A172 (cell line): Measurements from ENCODE around the gene TDP1. TPM values are rescaled to one million over a fixed set of nuclear protein-coding genes. Genes with fewer than 3 reads are reported as not detected.
"Not testable (repeated sequence)": the region's sequence is repeated elsewhere in the genome, so short reads cannot be mapped to it uniquely, and the experiment has no call there.

Experiments
- DNase-seq: peaks from one replicate; pipeline ENCODE4 v3.0.0-alpha.2; 2015; ENCODE audit warnings: low spot score
- total RNA-seq: library from RNA; depleted of rRNA; stranded (reverse); fragments of >200 nt; shearing (Covaris generic); gene quantifications from 2 replicates; pipeline ENCODE4 v1.2.3, GENCODE V29; 2014

The TDP1 gene
- total RNA-seq, 1 experiment from 2014 or later = 45.9 TPM

DNA sequence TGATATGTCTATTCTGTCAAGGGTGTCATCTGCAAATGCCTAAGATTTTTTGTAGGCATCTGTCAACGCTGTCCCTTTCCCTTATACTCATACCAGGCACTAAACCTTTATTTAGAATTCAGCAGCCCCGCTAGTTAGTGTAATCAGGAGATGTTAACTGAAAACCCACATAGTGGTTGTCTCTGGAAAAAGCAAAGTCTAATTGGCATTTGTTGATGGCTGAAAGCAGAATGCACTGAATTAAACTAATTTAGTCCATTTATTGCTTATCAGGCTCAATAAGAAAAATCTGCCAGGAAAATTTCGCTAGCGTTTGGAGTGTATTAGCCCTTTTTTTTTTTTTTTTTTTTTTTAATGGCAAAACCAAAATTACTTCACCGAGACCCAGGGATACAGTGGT, 34.5 kb downstream of the TDP1 start:
- DNase-seq = no peak

DNA sequence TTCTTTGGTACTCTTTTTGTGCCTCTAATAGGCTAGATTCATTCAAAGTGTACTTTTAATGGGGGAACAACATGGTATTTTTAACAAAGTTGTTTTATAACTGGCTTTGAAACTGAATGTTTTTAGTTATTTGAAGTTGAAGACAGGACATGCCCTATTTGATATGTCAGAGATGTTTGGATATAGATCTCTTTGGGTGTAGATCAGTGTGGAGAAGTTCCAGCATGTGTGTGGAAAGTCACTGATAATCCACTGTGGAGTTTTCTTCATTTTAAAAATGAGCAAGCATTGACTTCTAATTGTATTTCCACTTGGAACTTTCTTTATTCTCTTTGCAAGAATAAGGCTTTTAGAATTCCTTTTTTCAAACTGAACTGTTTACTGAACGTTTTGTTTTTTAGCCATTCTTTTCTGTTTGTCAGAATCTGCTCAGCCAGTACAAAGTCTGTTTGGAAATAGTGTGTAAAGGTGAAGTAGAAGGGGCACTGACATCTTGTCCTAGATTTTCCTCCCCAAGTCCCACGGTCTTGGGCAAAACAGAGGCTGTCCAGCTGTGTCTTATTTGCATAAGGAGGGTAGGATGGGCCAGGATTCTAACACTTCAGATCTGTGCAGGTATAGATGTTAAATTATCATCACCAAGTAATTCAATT, 35.0 kb downstream of the TDP1 start:
- DNase-seq = no peak

DNA sequence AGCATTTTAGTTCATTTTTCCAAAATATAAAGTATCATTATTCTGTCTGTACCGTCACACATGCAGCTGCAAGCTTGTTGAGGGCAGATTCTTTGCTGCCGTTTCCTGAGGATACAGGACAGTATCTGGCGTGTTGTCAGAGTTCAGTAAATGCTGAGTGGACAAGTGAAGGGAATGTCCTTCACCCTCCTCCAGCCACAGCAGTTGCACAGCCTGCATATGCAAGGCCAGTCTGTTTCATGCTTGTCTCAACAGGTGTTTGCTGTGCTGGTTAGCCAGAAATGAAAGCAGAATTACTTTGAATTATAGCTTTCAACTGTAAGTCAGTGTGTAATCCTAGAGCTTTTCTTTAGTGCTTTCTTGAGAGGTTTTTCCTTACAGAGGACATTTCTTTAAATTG, 36.5 kb downstream of the TDP1 start:
- no peak for DNase-seq

DNA sequence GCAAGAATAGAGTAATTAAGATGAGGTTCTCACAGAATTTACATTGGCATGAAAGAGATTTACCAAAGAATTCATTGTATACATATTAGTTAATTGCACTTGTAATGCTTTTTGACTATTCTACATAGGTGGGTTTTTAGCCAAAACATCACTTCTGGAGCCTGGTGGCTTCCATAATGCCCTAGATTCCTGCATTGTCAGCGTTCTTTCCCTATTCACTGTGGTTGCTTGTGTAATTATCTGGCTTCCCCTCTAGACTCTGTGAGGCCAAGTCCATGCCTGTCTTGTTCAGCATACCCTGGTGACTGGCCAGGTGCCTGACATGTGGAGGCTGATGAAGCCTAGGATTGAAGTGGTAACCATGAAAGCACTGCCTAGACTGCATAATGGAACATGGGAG, 41.2 kb downstream of the TDP1 start:
- no peak for DNase-seq

DNA sequence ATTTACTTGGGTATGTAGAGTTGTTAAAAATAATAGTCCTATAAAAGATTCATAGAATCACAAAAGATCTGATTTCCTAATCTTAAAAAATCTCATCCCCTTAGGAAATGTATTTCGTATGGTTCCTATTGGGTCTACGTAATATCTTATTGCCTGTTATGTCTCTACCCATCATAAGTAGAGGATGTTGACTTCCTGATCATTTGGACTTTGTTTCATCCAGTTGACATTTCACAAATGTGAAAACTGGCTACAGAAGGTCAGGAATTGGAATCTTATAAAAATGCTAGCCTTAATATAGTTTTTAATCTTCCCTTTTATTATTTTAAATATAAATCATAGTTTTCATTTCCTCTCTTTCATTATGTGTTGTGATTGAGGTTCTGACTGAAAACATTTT, 45.2 kb downstream of the TDP1 start:
- no peak for DNase-seq

DNA sequence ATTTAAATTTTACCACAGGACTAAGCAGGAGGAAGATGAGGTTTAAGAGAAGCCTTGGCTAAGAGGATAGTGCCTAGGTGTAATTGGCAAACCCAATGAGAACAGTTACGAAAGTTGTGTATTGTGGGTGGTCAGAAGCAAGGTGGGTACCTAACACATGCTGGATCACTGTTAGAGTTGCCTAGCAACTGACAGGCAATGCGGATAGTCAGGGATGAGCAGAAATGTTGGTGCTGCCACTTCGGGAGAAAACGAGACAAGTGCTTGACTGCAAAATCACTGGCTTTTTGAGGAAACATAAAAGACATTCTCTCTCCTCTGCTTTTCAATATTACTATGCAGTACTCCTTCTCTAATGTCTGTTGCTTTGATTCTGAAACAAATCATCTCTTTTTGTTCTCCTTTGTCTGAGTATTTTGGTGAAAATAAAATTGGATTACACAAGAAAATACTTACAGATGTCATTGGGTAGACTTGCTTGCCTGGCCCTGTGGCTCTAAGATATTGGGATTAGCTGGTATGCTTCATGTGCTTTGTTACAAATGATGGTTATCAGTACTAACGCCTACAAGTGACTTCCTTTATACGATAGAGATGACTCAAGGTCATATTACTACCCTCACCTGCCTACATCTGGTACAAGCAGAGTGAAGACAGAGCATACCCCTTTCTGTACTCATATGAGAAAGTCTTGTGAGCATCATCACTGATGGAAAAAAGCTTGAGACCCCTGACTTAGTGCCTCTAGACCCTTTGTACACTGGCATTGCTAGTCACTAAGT, 48.0 kb downstream of the TDP1 start:
- no peak for DNase-seq

DNA sequence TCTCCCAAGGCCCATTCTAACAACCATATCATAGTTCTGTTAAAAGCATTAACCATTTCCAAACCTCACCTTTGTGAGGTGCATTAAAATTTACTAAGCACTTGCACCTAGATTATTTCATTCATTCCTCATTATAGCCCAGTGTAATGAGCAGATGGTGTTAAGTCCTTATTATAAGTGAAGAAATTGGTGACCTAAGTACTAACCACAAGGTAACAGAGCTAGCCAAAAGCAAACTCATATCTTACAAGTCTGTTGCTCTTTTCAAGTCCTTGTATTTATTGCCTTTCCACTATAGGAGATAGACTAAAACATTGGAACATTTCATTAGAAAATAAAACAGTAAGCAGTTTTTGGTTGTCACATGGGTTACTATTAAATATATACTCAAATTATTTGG, 49.7 kb downstream of the TDP1 start:
- no peak for DNase-seq

DNA sequence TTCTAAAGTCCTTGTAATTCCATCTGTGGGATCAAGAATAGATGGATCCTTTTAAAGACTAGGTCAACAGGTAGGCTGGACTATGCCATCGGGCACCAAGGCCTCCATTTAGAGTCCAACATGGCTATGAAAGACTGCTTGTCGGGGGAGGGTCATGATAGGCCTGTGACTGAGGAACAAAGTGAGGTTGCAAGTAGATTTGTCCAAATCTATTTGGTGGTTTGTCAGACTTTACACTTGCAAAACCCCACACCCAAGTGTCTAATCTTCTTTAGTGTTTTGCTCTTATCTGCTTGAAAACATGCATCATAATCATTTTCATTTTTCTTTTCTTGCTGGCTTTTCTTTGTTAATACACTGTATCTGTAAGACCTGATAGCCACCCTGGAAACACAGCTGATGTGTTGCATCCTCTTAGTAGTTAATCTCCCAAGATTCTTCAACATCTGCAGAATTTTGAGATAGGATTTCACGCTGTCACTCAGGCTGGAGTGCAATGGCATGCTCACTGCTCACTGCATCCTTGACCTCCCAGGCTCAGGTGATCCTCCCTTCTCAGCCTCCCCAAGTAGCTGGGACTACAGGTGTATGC, 50.3 kb downstream of the TDP1 start:
- no peak for DNase-seq

DNA sequence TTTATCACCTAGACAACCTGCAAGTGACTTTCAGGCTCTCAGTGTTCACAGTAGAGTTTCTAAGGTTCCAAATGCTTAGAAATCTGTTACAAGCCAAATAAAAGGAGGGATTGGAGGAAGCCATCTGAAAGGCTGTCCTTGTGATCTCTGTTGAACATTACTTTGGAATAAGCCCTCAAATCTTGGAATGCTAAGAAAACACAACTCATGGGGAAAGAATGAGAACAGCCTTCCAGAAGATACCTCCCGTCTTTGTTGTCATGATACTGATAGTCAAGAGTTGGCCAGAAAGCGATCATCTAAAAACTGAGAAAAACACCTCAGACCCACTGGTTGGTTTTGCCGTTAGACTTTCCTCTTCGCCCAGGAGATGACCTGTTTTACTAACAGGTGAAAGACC, 61.6 kb downstream of the TDP1 start:
- DNase-seq = no peak

DNA sequence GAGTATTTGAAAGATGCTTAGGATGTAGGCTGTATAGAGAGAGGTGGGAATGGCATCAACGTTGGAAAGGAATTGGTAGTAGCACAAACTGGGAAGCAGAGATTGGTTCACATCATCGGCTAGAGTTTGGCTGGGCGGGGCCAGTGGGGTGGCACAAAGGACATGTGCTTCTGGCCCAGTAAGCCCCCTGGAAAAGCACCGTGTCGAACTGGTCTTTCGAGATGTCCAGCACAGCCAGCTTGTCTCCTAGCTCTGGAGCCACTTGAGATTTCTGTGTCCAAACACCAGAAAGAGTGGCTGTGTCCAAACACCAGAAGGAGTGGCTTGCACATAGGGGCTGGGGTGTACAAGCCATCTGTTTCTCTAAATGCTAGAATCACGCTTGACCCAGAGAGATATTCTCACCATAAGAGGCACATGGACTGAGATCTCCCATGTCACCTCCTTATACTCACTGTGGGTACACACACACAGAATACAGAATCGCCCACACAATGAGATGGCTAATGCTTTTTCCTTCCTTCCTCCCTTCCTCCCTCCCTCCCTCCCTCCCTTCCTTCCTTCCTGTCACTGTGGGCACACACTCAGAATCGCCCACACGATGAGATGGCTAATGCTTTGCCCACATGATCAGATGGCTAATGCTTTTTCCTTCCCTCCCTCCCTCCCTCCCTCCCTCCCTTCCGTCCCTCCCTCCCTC, 64.2 kb downstream of the TDP1 start:
- DNase-seq = no peak

DNA sequence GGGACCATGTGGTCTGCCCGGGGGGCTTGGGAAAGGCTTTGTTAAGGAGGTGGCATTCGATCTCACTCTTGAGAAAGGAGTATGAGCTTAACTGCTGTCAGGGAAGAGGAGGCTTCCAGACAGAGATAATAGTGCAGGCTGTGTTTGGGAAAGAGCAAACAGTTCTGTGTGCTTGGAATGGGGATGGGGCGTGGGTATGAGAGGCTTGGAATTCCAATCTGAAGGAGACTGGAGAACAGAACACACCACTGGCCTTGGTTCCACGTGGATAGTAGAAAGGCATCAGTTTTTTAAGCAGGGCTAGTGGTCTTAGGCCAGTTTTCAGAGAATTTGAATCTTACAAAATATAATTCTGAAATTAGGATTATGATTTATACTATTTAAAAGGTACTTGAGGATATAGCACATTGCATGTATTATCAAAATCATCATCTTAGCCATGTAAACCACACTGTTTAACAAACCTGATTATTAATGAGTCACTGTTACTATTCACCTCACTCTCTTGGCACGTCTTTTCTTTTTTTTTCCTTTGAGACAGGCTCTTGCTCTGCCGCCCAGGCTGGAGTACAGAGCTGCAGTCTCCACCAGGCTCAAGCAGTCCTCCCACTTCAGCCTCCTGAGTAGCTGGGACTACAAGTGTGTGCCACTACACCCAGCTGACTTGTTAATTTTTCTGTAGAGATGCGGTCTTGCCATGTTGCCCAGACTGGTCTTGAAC, 67.6 kb downstream of the TDP1 start:
- no peak for DNase-seq

DNA sequence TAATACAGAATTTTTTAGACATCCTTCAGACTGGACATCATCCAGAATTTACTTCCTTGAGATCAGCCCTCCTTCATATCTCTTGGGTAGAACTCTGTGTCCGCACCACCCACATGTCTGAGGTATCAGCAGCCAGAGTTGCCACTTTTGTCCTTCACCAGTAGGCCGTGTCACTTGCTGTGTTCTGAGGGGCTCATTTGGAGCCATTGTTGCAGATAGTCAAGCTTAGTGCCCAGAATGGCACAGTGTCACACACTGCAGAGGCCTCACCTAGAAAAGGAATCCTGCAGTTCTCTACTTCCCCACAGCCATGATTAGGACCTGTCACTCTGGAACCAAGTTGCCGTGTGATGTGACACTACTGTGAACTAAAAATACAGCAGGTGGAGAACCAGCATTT, 69.2 kb downstream of the TDP1 start:
- DNase-seq = no peak

DNA sequence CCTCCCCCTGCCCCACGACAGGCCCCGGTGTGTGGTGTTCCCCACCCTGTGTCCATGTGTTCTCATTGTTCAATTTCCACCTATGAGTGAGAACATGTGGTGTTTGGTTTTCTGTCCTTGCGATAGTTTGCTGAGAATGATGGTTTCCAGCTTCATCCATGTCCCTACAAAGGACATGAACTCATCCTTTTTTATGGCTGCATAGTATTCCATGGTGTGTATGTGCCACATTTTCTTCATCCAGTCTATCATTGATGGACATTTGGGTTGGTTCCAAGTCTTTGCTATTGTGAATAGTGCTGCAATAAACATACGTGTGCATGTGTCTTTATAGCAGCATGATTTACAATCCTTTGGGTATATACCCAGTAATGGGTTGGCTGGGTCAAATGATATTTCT, 70.9 kb downstream of the TDP1 start:
- DNase-seq = not testable (repeated sequence)

DNA sequence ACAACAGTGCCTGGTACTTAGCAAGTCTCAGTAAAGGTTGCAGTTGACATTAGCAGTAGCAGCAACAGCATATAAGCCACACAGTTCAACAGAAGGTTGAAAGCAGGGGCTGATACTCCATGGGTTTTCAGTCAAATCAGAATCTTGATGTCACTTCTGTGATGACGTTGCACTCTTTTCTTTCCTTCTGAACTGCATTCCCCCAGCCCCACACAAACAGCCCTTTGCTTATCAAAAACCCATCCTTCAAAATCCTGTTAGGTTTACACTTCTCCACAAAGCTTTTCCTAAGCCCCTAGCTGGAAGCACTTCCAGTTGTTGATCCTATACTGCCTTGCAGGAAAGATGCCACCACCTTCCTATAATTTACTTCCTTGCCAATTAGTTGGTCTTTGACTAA, 72.1 kb downstream of the TDP1 start:
- no peak for DNase-seq

DNA sequence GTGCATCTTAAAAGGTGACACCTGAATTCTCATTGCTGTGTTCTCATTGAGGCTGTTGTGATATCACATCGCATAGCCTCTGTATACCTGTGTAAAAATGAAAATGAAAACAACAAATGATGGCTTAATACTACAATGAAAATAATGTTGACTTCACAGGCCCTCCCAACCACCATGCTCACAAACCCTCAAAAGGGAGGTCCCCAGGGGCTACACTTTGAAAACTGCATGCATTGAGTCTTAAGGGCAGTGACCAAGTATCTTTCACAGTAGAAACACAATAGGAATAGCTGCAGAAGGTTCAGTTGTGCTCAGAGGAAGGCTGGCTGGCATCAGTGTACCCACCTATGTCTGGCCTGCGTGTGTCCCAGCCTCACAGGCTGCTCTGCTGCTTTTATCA, 78.4 kb downstream of the TDP1 start:
- no peak for DNase-seq

DNA sequence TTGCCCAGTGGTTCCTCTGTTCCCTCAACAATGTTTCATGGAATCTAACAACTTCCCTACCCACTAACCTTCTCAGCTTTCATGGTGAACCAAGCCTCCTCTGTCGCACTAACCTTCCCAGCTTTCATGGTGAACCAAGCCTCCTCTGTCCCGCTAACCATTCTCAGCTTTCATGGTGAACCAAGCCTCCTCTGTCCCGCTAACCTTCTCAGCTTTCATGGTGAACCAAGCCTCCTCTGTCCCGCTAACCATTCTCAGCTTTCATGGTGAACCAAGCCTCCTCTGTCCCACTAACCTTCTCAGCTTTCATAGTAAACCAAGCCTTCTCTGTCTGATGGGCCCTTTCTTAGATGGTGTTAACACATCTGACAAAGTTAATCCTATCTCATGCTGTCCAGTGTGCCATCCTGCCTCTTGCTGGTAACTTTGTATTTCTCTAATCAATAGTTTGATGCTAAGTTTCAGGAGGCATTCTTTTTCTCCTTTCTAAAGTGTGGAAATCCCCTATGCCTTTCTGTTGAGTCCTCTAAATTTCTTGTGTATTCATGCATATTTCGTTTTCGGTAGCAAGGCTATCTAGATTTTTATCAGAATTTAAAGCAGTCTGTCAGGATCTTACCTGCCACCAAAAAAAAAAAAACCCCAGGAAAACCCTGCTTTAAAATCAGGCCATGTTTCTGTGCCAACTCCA, 79.3 kb downstream of the TDP1 start:
- DNase-seq = no peak

DNA sequence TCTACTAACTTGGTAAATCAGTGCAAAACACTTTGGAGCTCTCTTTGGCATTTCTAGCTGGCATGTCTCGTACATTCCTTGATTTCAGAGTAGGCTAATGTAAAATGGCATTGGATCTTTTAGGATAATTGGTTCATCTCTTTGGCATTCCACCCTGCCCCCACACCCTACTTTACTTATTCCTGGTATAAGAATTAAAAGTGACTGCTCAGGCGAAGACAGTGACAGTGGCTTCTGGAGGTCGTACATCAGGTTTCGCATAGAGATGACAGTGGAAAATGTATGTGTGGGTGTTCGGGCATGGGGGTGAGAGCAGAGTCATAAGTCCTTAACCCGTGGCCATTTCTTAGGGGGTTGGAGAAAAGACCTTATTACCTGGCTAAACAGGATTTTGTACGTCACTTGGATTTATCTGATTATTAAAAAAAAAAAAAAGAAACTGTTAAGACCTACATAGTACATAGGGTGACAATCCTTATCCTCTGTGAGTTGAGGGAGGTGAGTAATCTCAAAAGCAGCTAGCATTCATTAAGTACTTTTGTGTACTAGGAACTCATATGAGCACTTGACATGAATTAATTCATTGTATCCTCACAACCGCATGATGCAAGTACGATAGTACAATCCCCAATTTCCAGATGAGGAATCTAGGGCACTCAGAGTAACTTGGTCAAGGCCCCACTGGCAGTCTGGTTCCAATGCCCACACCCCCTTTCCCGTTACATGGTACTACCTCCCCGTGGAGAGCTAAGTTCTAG, 83.7 kb downstream of the TDP1 start:
- no peak for DNase-seq

DNA sequence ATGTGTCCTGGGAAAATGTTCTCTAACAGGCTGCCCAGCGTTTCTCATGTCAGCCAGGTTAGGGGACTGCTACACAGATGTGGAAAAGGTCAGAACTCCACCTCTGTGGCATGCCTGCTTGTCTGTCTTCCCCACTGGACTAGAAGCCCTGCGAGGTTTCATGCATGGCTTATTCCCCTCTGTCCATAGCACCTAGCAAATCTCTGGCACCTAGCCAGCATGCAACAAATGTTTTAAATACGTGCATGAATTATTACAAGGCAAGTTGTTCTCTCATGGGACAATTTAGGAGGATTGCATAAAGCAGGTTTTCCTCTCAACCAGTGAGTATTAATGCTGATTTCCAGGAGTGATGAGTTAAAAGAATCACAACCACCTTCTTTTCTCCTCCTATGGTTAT, 84.7 kb downstream of the TDP1 start:
- no peak for DNase-seq

DNA sequence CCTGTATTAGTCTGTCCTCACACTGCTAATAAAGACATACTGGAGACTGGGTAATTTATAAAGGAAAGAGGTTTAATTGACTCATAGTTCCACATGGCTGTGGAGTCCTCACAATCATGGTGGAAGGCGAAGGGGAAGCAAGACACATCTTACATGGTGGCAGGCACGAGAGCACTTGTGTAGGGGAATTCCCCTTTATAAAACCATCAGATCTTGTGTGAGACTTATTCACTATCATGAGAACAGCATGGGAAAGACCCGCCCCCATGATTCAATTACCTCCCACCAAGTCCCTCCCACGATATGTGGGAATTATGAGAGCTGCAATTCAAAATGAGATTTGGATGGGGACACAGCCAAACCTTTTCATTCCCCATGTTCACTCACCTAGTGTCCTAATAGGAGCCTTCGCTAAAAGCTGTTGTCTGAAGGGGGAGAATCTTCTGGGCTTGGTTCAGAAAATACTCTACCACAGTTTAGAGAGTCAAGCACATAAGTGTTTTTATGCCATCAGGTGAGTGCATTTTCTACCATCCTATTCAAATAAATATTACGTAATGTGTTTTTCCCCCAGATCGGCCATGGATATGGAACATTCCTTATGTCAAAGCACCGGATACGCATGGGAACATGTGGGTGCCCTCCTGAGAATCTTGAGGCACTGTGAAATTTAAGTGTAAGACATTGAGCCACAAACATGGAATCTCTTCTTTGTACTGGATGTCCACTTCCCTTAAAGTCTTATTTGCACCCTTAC, 86.9 kb downstream of the TDP1 start:
- DNase-seq = no peak

DNA sequence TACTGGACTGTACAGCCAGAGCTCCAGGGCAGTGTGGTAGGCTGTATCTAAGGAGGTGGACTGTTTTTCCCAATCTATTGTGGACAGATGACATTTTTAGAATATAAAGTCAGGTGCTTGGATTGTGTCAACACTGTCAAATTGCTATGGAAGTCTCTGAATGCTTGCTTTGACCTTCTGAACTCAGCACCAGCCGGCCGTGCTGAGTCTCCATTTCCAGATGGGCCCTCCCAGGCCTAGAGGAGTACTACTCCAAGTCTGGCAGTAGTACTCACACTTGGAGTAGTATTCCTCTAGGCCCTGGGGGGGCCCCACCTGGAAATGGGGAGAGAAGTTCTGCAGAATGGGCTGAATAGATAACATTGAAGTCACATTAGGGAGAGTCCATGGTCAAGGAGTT, 89.9 kb downstream of the TDP1 start:
- DNase-seq = no peak
